ACC112 (cell line): ENCODE results near the gene KRT35.
"Not testable (repeated sequence)": the region's sequence is repeated elsewhere in the genome, so short reads cannot be mapped to it uniquely, and the experiment has no call there.

Experiments
- H2AFZ ChIP-seq: fragments of 200-600 bp; sonication (generic); one replicate; pipeline ENCODE4 v1.6.0; 2017; ENCODE audit warnings: antibody characterized with exemption, low read length; ENCODE audit not compliant: unreplicated experiment
- H3K27ac ChIP-seq: fragments of 200-600 bp; sonication (generic); 2 replicates; pipeline ENCODE4 v1.5.1; 2014; ENCODE audit warnings: low read depth, mild to moderate bottlenecking, antibody characterized with exemption, low read length, moderate library complexity
- H3K27me3 ChIP-seq: fragments of 200-600 bp; sonication (generic); 2 replicates; pipeline ENCODE4 v1.6.1; 2014; ENCODE audit warnings: mild to moderate bottlenecking, antibody characterized with exemption, low read length, moderate library complexity, mixed read lengths; ENCODE audit not compliant: insufficient read depth
- H3K36me3 ChIP-seq: fragments of 200-600 bp; sonication (generic); 2 replicates; pipeline ENCODE4 v1.6.1; 2016; ENCODE audit warnings: mild to moderate bottlenecking, antibody characterized with exemption, low read length, moderate library complexity, mixed read lengths; ENCODE audit not compliant: insufficient read depth
- H3K4me1 ChIP-seq: fragments of 200-600 bp; sonication (generic); one replicate; pipeline ENCODE4 v1.6.1; 2016; ENCODE audit warnings: low read length, mixed read lengths; ENCODE audit not compliant: insufficient read depth, unreplicated experiment, control insufficient read depth
- H3K4me3 ChIP-seq: fragments of 200-600 bp; sonication (generic); 2 replicates; pipeline ENCODE4 v1.5.1; 2014; ENCODE audit warnings: mild to moderate bottlenecking, low read depth, low read length
- H3K79me2 ChIP-seq: fragments of 200-600 bp; sonication (generic); one replicate; pipeline ENCODE4 v1.6.0; 2016; ENCODE audit warnings: low read length; ENCODE audit not compliant: control insufficient read depth, unreplicated experiment, insufficient read depth

Gene KRT35

DNA sequence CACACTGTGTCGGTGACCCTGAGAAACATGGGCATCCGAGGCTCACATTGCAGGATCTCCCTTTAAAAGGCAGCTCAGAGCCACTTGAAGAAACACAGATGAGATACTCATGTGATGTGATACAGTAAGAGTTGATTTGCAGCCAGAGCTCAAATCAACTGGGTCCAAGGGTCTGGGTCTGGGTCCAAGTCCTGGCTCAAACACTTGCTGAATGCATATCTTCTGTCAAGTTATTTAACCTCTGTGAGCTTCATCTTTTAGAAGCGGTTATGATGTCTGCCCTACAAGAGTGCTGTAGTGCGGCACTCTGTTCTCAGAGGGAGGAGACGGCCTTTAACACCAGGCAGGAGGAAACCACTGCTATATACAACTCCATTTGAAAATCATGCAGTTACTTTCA lies 46.5 kb downstream of the KRT35 start:
- H2AFZ ChIP-seq = no peak overlapping the region
- no peak overlapping the region for H3K4me3 ChIP-seq
- no peaks in the 10 kb centered on the region for H3K79me2 ChIP-seq
- no peaks in the 10 kb centered on the region for H3K4me1 ChIP-seq
- no peaks in the 10 kb centered on the region for H3K36me3 ChIP-seq
- H3K27me3 ChIP-seq = no peaks in the 10 kb centered on the region
- no peak overlapping the region for H3K27ac ChIP-seq

DNA sequence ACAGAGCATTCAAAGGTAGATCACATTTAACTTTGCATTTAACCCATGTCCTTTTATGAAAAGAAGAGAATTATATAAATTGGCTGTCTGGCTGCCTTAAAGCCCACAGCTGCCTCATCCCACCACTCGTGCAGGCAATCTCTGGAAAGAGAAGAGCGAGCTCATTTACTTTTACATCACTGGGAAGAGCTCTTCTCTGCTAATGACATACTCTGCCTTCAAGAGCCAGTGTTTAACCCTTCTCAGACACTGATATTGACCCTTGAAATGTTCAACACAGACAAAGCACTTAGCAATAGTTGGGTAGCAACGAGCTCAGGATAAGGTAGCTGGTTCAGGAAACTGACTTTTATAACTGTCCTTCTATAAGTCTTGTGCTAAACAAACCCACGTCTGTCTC lies 46.9 kb downstream of the KRT35 start:
- Histone ChIP-seq H3K4me3 (no peak overlapping the region), H2AFZ (no peak overlapping the region), H3K36me3 (no peaks in the 10 kb centered on the region), H3K4me1 (peaks cover under 1% of the 10 kb centered on the region), H3K27me3 (no peaks in the 10 kb centered on the region), H3K27ac (no peak overlapping the region), H3K79me2 (no peaks in the 10 kb centered on the region)

DNA sequence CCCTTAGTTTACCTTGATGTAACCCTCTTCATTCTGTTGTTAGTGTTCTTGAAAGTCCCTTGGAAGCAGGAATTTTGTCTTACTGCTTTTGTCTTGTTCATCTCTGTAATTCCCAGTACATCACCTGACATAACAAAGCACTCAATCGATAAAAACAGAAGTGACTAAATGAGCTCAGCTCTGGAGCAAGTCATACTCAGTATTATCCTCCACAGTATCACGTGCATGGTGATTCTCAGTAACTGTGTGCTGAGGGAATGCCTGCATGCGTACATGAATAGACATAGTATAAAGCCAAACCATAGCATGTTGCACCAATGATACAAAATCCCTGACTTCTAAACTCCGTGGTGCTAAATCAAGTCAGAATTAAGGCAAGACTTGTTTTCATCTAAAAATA lies 47.4 kb downstream of the KRT35 start:
- no peaks in the 10 kb centered on the region for H3K27me3 ChIP-seq
- H3K36me3 ChIP-seq = no peaks in the 10 kb centered on the region
- H2AFZ ChIP-seq = no peak overlapping the region
- no peak overlapping the region for H3K4me3 ChIP-seq
- H3K27ac ChIP-seq = no peak overlapping the region
- no peaks in the 10 kb centered on the region for H3K79me2 ChIP-seq
- H3K4me1 ChIP-seq = peaks cover 5% of the 10 kb centered on the region

DNA sequence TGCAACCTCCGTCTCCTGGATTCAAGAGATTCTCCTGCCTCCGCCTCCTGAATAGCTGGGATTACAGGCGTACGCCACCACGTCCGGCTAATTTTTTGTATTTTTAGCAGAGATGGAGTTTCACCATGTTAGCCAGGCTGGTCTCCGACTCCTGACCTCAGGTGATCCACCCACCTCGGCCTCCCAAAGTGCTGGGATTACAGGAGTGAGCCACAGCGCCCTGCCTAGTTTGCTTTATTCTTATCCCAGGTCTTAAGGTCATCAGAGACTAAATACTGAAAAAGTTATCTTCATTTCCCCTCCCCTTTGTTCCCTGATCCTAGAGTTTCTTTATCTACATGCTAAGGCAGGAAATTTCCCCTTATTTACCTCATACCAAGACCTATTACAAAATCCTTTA lies 50.6 kb downstream of the KRT35 start:
- not testable (repeated sequence) for H3K4me1 ChIP-seq, H3K4me3 ChIP-seq, H2AFZ ChIP-seq, H3K27ac ChIP-seq, H3K27me3 ChIP-seq, H3K79me2 ChIP-seq, H3K36me3 ChIP-seq

DNA sequence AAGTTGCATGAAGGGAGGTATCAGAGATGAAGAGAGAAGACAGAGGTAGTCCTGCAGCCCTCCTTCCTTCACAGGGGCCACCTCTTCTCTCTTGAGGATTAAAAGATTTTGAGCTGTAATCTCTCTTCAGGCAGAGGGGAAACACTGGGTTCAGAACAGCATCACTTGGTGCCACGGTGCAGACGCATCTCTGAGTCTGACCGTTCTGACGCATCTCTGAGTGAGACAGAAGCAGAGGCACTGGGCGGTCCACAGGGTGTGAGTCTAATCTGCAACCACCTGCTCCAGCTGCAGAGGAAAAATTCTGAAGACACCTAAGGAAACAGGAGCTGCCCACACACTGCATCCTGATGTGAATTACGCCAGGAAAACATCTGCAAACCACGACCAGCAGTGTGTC lies 51.3 kb downstream of the KRT35 start:
- Histone ChIP-seq H3K27me3 (no peaks in the 10 kb centered on the region), H3K36me3 (no peaks in the 10 kb centered on the region), H3K79me2 (no peaks in the 10 kb centered on the region), H3K4me1 (peaks cover 8% of the 10 kb centered on the region), H2AFZ (no peak overlapping the region), H3K27ac (no peak overlapping the region), H3K4me3 (no peak overlapping the region)

DNA sequence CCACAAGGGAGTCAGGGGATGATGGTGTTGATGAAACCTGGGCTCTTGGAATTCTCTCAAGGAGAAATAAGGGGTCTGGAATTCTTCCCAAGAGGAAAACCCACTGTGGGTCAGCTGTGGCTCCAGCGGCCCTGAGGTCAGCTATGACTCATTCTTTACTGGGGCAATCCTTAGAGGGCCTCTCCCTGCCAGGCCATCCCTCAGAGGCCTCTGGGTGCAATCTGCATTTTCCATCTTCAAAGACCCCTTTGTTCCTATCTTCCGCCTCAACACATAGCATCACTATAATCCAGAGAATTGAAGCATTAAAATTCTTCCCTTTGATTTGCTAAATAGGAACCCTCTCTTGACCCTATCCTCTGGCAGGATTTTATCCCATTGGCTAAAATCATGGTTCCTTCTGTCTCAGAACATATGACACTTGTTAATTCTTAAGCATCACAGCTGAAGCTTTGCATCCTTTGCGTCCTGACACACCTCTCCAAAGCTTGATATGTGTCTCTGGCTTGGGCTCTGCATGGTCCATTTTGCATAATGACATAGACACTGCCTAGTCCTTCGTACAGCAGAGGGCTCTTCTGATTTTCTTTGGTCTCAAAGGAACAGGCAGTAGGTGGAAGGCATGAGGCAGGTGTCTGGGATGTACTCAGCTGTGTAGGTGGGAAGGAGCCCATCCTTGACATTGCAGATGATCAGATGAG lies 52.2 kb downstream of the KRT35 start:
- Histone ChIP-seq H3K4me3 (no peak overlapping the region), H3K27ac (no peak overlapping the region), H3K4me1 (peaks cover 8% of the 10 kb centered on the region), H3K27me3 (no peaks in the 10 kb centered on the region), H2AFZ (no peak overlapping the region), H3K36me3 (no peaks in the 10 kb centered on the region), H3K79me2 (no peaks in the 10 kb centered on the region)
